ENCODE data around the gene ST6GALNAC2.
"Not testable (repeated sequence)": the region's sequence is repeated elsewhere in the genome, so short reads cannot be mapped to it uniquely, and the experiment has no call there.

Gene ST6GALNAC2

DNA sequence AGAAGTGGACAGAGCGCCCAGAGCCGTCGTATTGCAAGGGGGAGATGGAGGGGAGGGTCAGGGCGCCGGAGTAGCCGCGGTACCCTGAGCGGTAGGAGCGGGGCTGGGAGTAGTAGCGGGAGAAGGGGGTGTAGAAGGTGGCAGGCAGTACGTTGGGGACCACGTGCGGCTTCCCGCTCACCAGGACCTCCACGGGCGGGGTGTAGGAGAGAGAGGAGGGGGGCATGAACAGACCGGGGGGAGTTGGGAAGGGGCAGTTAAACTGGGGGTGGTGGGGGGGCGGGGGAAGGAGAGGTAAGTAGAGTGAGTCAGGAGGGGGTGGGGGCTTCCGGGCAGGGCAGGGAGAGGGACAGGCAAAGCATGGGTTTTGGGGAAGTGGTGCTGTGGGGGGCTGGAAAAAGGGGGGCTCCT lies 16.8 kb downstream of the ST6GALNAC2 start:
- no peak for DNase-seq

DNA sequence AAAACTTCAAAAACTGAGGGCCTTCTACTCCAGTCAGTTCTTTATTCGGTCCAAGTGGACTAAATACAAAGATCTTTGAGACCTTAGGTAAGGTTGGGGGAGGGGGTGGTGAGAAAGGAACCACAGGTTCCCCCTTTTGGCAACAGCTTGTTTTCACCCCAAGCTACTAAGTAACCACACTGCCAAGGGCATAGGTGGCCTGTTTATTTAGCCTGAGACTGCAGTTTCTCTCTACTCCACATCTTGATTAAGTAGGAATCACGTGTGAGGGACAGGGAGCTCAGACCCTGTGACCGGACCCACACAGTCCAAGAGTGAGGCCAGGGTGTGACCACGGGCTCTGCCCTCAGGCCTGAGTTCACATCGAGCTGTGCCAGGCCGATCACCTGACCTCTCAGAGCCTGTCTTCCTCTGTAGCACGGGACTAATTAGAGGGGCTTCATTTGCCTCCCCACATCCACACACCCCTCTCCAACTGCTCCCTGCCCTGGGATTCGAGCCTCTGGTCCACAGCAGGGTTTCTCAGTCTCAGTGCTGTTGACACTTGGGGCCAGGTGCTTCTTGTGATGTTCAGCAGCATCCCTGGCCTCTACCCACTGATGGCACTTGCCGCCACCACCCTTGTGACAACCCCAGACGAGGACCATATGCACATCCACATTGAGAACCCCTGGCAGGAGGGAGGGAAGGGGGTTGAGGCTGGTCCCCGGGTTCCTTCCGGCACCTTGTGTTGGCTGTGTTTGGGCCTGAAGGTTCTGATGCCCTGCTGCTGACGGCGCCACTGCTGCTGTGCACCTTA lies 17.8 kb downstream of the ST6GALNAC2 start:
- no peak for DNase-seq

DNA sequence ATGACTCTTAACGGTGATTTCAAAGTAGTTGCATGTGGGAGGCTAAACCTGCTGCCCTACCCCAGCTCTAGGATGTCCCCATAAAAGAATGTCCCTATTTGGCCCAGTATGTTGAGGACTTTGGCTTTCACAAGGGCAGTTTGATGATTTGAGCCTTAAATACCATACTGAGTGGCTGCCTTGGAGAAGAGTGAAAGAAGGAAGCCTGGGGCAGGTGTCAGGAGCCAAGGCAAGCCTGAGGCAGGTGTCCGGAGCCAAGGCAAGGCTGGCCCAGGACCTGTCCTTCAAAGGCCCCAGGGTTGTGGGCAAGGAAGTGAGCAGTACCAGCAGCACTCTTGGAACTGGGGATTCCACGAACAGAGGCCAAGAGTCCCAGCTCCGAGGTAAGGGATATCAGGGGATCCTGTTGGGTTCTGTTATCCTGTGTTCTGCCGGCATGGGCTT lies 18.6 kb downstream of the ST6GALNAC2 start:
- DNase-seq: no peak

DNA sequence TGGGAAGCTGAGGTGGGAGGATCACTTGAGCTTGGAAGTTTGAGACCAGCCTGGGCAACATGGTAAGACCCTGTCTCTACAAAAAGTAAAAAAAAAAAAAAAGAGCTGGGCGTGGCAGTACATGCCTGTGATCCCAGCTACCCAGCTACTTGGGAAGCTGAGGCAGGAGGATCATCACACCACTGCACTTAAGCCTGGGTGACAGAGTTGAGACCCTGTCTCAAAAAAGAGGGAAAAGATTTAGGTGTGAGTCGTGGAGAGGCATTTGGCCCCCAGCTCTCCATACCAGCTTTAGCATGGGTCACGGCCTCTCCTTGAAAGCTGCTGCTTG lies 19.1 kb downstream of the ST6GALNAC2 start:
- no peak for DNase-seq

DNA sequence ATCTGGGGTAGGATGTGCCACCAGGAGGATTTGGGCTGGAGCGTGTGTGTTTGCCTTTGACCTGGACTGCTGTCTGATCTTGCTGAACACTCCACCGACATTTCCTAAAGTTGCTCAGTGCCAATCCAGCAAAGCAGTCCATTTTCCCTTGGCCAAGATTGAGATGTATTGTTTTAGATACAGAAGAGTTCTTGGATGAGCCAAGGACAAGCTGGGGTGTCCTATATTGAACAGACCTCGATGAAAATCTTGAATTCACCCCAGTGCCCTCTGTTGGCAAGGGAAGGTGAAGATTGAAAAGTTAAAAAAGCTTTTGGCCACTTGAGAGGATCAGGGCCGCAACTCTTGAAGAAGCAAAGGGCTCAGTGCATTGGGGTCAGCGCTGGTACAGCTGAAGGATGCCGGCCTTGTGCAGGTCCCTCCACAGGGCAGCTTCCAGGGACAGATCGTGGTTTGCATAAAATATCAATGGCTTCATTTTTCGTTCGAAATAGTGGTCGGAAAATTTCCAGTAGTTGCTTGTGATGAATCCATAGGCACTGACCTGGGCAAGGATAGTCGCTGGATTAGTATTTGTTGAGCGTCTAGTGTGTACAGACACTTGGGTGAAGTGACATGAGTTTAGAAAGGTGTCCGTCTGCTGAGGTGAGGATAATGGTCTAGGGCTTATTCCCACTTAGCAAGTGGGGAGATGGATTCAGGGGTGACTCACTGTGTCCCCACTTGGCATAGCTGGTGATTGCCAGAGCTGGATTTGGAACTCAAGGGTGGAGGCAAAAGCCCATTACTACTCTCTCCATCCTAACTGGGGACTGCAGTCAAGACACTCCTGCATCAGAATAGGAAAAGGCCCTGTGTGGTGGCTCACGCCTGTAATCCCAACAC lies 19.7 kb downstream of the ST6GALNAC2 start:
- no peak for DNase-seq

DNA sequence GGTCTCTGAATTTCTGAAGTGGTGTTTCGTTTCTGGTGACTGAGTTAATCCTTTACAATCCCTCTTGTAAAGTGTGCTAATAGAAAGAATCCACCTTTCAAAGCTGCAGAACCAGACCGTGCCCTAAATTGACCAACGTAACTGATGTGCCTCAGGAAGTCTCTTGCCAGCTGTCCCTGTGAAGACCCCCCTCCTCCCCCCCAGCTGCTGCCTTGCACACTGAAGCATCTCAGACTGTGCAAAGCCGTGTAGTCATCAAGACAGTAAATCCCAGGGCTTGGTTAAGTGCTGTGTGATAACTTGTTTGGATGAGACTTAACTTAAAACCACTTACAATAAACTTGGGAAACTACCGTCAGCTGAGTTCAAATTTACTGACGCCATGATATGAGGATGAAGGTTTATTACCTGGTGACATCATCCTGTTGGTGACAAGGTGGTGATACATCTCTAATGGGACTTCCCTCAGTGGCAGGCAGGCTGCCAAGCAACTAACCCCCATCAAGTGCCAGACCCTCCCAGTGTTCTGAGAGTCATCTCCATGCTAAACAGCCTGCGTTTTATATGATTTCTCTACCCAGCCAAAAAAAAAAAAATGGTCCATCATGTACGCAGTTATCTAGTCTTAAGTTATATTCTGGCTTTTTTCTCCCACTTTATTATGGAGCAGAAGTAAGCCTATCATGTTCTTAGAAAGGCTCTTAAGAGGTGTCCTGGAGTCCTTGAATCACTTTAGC lies 20.5 kb downstream of the ST6GALNAC2 start:
- DNase-seq: not testable (repeated sequence)

DNA sequence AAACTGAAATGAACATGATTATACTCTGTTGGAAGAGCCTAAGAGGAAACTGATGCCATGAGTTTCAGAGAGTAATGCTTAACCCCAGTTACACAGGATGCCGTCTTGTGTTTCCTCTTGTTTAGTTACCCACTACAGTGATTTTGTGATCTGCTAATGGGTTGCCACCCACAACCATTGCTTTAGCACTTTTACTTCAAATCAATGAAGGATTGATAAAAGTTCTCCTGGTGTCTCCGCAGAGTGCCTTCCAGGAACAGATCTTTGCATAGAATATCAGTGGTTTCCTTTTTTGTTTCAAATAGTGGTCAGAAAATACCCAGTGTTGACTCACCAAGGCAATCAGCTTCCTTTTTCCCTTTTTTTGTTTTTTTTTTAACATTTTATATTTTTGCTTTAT lies 22.3 kb downstream of the ST6GALNAC2 start:
- DNase-seq: not testable (repeated sequence)

DNA sequence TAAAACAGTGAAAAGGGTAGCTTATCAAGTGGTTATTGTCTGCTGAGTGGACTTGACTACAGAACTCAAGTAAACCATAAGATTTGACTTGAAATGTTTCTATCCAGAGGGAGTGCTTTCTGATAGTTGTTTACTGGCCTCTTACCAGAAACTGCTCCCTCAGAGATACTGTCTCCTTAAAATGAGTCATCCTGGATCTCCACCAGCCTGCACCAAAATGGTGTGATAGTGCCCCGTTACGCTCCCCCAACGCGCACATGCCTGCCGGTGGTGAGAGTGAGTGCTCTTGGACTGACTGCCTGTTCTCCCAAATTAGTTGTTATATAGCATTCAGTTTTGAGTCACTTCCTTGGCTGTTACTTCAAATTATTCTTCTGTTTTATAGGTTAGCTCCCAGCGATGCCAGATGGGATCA lies 22.9 kb downstream of the ST6GALNAC2 start:
- DNase-seq: no peak

DNA sequence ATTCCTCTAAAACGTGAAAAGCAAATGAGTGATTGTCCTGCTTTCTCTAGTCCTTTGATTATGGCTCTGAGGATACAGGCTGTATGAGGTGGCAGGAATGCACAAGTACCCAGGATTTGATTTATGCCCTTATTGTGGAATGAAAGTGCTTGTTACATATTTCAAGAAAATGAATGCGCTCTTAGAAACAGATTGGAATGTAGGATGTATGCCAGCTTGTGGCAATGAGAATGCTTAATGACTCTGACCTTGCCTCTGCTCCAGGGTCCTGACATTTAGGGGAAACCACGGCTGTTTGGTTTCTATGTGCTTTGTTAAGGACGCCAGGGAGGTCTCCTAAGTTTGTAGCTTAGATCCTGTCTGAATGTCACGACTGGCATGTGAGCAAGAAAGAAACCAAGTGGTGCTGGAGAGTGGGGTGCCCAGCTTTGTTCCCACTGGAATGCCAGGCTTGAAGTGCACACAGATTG lies 23.8 kb downstream of the ST6GALNAC2 start:
- no peak for DNase-seq

DNA sequence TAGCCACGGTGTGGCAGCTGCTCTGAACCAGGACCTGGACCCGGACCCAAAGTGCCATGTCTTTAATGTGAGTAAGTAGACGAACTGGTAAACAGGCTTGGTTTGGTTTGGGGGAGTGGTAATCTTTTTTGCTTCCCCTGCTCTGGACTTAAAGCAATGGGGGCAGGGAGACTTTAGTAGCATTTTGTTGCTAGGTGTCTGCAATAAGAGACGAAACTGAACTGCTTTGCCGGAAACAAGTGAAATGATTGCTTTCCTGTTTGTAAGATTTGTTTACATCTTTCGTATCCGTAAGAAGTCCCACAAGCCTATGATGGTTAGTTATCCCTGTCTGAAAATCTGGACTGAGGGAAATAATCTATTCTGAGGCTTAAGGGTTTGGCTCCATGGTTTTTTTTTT lies 24.3 kb downstream of the ST6GALNAC2 start:
- no peak for DNase-seq

DNA sequence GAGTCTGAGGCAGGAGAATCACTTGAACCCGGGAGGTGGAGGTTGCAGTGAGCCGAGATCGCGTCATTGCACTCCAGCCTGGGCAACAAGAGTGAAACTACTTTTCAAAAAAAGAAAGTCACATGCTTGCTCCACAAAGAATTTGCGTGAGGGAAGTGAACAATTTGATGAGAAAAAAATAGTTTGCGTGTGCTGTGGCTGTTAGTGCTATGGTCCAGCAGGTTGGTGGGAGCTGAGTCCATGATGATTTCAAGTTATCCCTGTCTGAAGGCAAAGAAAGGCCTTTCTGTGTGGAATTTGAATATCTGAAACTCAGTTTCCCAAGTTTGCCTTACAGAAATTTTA lies 24.8 kb downstream of the ST6GALNAC2 start:
- no peak for DNase-seq

DNA sequence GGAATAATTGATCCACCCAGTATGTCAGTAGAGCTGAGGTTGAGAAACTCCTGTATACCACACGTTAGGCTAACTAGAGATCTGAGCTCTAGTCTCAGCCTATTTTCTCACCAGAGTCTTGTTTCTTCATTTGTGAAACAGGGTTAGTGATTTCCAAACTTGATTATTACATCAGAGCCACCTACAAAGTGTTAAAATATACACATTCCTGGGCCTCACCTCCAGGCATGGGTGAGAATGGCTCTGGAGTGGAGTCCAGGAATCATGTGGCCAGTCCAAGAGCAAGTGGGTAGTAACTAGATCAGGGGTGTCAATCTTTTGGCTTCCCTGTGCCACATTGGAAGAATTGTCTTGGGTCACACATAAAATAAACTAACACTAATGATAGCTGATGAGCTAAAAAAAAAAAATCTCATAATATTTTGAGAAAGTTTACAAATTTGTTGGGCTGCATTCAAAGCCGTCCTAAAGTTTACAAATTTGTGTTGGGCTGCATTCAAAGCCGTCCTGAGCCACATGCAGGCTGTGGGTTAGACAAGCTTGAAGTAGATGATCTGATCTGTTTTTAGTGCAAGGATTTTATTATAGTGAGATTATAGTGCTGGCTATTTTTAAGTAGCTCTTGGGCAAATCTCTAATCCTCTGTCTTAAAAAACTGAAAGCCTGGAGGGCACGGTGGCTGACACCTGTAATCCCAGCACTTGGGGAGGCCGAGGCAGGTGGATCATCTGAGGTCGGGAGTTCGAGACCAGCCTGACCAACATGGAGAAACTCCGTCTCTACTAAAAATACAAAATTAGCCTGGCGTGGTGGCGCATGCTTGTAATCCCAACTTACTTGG lies 25.4 kb downstream of the ST6GALNAC2 start:
- no peak for DNase-seq

DNA sequence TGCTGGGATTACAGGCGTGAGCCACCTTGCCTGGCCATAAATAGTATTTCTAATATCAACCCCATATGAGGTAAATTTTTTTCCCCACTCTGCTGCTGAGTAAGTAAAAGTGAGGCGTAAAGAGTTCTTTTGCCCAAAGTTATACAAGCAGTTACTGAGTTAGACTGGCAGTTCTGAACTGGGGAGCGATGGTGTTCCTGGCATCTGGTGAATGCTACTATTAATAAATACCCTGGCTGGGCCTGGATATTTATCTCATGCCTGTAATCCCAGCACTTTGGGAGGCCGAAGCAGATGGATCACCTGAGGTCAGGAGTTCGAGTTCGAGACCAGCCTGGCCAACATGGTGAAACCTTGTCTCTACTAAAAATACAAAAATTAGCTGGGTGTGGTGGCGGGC lies 26.2 kb downstream of the ST6GALNAC2 start:
- DNase-seq: not testable (repeated sequence)

DNA sequence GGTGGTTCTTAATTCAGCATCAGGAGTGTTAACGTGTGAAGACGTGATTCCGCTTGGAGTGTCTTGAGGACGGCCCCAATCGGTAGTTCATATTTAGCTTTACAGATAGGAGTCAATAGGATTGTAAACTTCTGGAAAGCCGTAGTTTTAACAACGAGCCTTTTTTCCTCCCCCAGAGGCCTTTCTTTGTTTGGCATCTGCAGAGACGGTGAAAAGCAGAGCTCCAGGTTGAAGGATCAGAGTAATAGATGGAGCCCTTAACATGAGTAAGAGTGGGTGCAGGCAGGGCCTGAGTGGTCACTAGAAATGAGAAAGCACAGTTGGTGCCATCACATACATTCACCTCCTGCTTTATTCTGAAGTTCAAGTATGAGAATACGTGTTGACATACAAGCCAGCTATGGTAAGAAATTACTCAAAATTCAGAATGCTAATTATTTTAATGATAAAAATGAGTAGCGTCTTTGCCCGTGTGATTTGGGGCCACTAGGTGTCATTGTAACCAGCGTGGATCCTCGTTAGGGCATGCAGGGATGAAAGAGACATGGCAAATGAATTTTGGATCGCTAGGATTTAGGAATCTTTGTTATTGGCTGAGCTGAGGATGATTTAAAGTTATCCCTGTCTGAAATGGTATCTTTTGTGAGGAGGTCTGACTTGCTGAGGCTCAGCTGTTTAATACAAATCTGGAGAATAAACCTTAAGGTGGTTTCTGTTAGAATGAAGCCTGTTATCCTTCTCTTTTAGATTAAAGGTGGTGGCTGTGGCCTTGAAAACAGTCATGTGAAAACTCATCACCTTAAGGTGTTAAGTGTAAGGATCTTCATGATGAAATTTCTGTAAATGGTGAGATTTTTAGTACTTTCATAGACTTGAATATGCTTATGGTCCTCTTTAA lies 27.2 kb downstream of the ST6GALNAC2 start:
- no peak for DNase-seq

DNA sequence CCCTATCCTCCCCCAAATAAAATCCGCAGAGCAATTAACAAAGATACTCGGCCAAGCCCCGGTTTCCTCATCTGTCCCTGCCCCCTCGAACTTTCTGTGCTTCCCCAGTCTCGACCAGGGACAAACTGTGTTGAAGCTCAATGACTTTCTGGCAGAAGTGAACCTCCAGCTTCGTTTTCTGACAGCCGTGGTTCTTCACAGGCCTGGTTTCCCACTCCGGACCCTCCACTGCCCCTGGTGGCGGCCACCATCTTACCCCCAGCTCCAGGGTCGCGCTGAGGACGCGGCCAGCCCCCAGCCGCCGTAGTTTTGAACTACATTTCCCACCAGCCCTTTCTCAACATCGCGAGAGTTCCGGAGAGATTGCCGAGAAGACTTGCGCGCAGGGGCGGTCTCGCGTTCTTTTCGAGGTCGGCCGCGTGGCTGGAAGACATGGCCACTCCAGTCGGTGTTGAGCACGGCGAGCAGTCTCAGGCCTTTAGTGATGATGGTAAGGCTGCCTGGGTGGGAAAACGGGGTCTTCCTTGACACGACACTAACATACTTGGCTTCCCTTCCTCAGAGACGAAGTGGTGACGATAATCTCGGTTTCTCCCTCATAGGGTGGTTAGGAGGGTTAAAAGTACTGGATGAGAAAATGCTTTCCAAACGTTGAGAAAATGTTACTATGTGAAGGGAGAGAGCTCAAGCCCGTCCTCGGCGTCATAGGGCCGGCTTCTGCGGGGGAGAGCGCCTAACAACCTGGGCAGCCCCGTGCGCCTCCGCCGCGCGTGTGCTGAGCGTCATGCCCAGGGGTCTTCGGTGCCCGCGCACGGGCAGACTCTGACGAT lies 28.1 kb downstream of the ST6GALNAC2 start:
- peak; percentile 92 to 96 for DNase-seq

DNA sequence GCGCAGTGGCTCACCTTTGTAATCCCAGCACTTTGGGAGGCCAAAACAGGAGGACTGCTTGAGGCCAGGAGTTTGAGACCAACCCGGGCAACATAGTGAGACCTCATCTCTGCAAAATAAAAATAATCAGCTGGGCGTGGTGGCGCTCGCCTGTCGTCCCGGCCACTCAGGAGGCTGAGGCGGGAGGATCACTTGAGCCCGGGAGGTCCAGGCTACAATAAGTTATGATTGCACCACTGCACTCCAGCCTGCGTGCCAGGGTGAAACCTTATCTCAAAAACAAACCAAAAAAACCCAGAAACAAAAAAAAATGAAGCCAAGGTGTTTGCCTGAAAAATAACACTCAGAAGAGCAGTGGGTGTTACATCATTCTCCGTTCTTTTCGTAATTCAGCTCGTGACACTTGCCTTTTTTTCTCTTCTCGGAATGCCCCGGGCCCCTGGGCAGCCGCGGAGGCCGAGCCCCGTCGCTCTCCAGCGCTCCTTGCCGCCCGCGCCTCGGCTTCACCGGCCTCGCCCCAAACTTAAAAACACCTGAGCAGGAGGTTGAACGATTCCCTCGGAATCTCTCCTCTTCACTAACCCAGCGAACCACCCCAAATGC lies 28.8 kb downstream of the ST6GALNAC2 start:
- peak; percentile 37 to 38 for DNase-seq

DNA sequence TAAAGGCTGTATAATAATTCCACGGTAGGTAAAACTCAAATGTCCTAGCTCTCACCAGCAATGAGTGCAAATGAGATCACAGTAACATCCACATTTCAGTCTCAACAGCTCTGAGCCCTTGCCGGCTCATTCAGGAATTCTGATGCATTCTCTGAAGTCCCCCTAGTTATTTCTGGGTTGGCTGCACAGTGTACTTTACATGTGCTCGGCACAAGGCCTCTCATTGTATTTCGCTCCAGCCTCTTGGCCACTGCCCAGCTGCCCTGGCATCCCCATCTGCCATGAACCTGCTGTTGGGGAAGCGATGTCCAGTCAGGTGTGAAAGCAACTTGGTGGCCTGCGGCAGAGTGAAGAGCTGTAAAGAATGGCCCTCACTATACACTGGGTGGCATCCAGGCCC lies 31.5 kb downstream of the ST6GALNAC2 start:
- DNase-seq: no peak

DNA sequence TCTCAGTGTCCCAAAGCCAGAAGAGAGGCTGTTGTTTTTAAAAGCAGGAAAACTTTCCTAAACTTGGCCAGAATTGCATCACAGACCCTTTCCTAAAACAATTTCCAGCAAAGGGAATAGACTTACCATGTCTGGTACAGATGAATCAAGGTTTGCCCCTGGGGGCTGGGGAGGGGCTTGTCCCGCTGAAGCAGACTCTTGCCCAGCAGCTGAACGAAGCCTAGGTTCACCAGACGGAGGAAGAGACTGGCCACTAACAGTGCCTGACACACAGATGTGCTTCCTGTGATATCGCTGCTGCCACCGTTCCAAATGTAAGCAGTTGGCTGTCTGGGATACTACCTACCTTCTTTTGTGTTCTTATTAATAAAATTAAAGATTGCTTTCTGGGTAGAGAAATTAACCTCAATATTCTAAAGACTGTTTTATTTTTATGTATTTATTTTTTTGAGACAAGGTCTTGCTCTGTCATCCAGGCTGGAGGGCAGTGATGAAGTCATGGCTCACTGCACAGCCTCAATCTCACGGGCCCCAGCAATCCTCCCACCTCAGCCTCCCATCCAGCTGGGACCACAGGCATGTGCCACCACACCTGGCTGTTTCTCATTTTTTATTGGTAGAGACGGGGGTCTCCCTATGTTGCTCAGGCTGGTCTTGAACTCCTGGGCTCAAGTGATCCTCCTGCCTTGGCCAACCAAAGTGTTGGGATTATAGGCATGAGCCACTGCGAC lies 32.3 kb downstream of the ST6GALNAC2 start:
- DNase-seq: no peak

DNA sequence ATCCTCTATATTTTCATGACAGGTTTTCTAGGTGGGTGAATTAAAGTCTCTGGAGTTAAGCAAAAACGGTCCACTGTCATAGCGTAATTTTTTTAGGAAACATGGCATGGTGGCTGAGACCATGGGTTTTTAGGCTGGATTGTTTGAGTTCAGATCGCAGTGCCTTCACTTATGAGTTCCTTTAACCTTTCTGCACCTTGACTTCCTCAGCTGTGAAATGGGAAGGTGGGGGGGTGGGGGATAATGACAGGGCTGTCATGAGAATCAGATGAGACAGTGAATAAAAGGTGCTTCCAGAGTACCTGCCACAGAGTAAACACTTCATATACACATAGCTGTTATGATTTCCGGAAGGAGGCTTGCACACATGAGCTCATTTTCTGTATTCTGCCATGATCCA lies 34.0 kb downstream of the ST6GALNAC2 start:
- DNase-seq: no peak

Data from activated CD4-positive, alpha-beta T cell treated with anti-CD3 and anti-CD28 coated beads, Interleukin-2, amount 50 U/mL, for 48 hours (primary cell).